Stomach (tissue), 9 donors: Measurements from ENCODE around the gene ZNF850. TPM values are rescaled to one million over a fixed set of nuclear protein-coding genes. Genes with fewer than 3 reads are reported as not detected.
A peak's percentile ranks its signal among the peaks of the same experiment; 100 is the strongest.
"Not testable (repeated sequence)": the region's sequence is repeated elsewhere in the genome, so short reads cannot be mapped to it uniquely, and the experiment has no call there.

Experiments used
- DNase-seq, 2 donors: peaks; one replicate each; pipeline versions ENCODE4 v3.0.0 to v3.0.0-alpha.2; 2013 to 2019
- H3K27ac ChIP-seq, 5 donors: fragments of 200-600 bp in 4 of 5; sonication (generic) in 4 of 5; one replicate each; pipeline ENCODE4 v1.5.1; 2013 to 2019; ENCODE audit warnings: mild to moderate bottlenecking in 1 of 5, moderate library complexity in 1 of 5
- H3K27me3 ChIP-seq, 3 donors: fragments of 200-600 bp; sonication (generic); one replicate each; pipeline ENCODE4 v1.5.1; 2017 to 2019; ENCODE audit warnings: mixed run types in 1 of 3
- H3K36me3 ChIP-seq, 4 donors: fragments of 200-600 bp; sonication (generic); 1 replicate in 3 of 4; 2 replicates in 1 of 4; pipeline ENCODE4 v1.5.1; 2016 to 2019
- H3K4me1 ChIP-seq, 4 donors: fragments of 200-600 bp; sonication (generic); one replicate each; pipeline ENCODE4 v1.5.1; 2016 to 2019
- H3K4me3 ChIP-seq, 4 donors: fragments of 200-600 bp; sonication (generic) in 3 of 4; one replicate each; pipeline ENCODE4 v1.5.1; 2016 to 2019; ENCODE audit warnings: mild to moderate bottlenecking in 1 of 4
- H3K9me3 ChIP-seq, 4 donors: fragments of 200-600 bp; sonication (generic); one replicate each; pipeline ENCODE4 v1.5.1; 2016 to 2019
- CTCF ChIP-seq, 7 experiments: fragments of 450-650 bp in 4 of 7; fragments of 200-600 bp in 3 of 7; sonication (generic) in 3 of 7; IDR thresholded peaks; one replicate each; pipeline ENCODE4 v1.5.1; 2016 to 2019; ENCODE audit warnings: antibody characterized with exemption in 7 of 7, control low read depth in 2 of 7, mild to moderate bottlenecking in 1 of 7
- EP300 ChIP-seq: sonication (generic); formaldehyde crosslinking; IDR thresholded peaks from one replicate; pipeline ENCODE4 v1.6.1; 2017; ENCODE audit warnings: antibody characterized with exemption
- POLR2A ChIP-seq, 4 donors: fragments of 450-650 bp; IDR thresholded peaks; one replicate each; pipeline ENCODE4 v1.6.1; 2016; ENCODE audit warnings: antibody characterized with exemption in 4 of 4, control low read depth in 2 of 4, mild to moderate bottlenecking in 1 of 4, moderate library complexity in 1 of 4
- POLR2AphosphoS5 ChIP-seq, 3 donors: sonication (generic); formaldehyde crosslinking; IDR thresholded peaks; one replicate each; pipeline ENCODE4 v1.6.1; 2016; ENCODE audit warnings: antibody characterized with exemption in 3 of 3
- WGBS, 5 donors: extraction: QIAGEN DNeasy Blood & Tissue Kit in 3 of 5; methylation state at CpG; one replicate each; pipeline versions ENCODE4 v1.1.5 to v1.1.7; 2013 to 2018; 5-methylcytosine and 5-hydroxymethylcytosine counted together
- intact Hi-C: fragments of 100-400 bp; cut with DNase I; formaldehyde crosslinking; loops from one replicate; pipeline ENCODE4 v1.15.1; 2023; ENCODE audit warnings: low total_unique reads
- polyA plus RNA-seq, 3 donors: library from polyadenylated mRNA; stranded (reverse); fragments of 200-250 nt; gene quantifications; one replicate each; pipeline ENCODE4 v1.2.3, GENCODE V29; 2013
- total RNA-seq, 5 donors: library from RNA; depleted of rRNA; stranded (reverse); fragments of >200 nt; gene quantifications; one replicate each; pipeline versions ENCODE4 v1.1.0 to v1.2.3, GENCODE V29; 2014 to 2016
- donor health status: healthy with polysubstance abuse.
- donor health status: Bipolar disorder and iron deficiency.
- donor health status: healthy.

ZNF850 gene
- total and polyA plus RNA-seq, 8 donors: 0.15 to 10.1 (median 0.89) TPM; not detected in 1

DNA sequence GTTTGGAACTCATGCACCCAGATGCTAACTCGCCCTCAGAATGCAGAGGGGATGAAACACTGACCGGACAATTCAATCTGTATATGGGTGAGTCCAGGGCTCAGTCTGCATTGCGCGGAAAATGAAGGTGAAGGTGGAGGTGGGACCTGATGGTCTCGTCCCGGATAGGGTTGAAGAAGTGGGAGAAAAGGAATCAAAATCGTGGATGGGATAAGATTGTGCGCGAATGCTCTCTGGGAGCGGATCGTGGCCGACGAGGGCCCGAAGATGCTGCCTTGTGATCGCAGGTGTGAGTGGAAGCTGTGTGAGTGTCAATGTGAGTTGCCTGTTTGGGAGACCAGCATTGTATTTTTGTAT is 594 bp upstream of the ZNF850 start:
- peaks cover 0 to 23% (median 19%) of the 10 kb centered on the region in 4 donors for H3K4me1 ChIP-seq
- DNase-seq: no peak
- peak overlapping the region; percentile 54 to 93 (median 71) for H3K4me3 ChIP-seq
- TF ChIP-seq EP300: no peak
- no peak for TF ChIP-seq CTCF (IDR thresholded peaks at IDR 0.05)
- TF ChIP-seq POLR2AphosphoS5 (IDR thresholded peaks at IDR 0.05): no peak
- no peak for TF ChIP-seq POLR2A (IDR thresholded peaks at IDR 0.05)
- H3K27ac ChIP-seq: peak overlapping the region in 4 of 5 donors; percentile 68 to 89 (median 82)
- peaks cover 13 to 67% (median 47%) of the 10 kb centered on the region in 4 donors for H3K9me3 ChIP-seq
- 3 to 7% (median 6%) methylated on average over 15 of the region's 15 CpGs for WGBS, 5 donors
- intact Hi-C loops: loop anchor here (10.0 kb wide), 1 partner anchor 62 kb away; the partner anchor contains the start of gene ZNF790
- H3K27me3 ChIP-seq: peaks cover 0 to 6% (median 0%) of the 10 kb centered on the region in 3 donors
- H3K36me3 ChIP-seq: peaks cover 0 to 14% (median 0%) of the 10 kb centered on the region in 4 donors

GRCh38 chr19:36771261-36772231 is 1.1 kb downstream of the ZNF850 start:
- H3K27ac ChIP-seq: peak overlapping the region; percentile 68 to 89 (median 88)
- peaks cover 0 to 23% (median 19%) of the 10 kb centered on the region in 4 donors for H3K4me1 ChIP-seq
- TF ChIP-seq EP300 (no peak), POLR2AphosphoS5 (IDR thresholded peaks at IDR 0.05) (peak in 1 of 3 donors; percentile 24), POLR2A (IDR thresholded peaks at IDR 0.05) (no peak)
- H3K4me3 ChIP-seq: peak overlapping the region; percentile 54 to 93 (median 71)
- intact Hi-C loops: loop anchor here (10.0 kb wide), 1 partner anchor 63 kb away; the partner anchor contains the start of gene ZNF790
- WGBS, 5 donors: 1 to 3% (median 2%) methylated on average over 29 of the region's 29 CpGs
- peaks cover 19 to 66% (median 48%) of the 10 kb centered on the region in 4 donors for H3K9me3 ChIP-seq
- H3K27me3 ChIP-seq: peaks cover 0 to 6% (median 0%) of the 10 kb centered on the region in 3 donors
- peak; percentile 62 to 94 for DNase-seq
- H3K36me3 ChIP-seq: peaks cover 0 to 22% (median 2%) of the 10 kb centered on the region in 4 donors

DNA sequence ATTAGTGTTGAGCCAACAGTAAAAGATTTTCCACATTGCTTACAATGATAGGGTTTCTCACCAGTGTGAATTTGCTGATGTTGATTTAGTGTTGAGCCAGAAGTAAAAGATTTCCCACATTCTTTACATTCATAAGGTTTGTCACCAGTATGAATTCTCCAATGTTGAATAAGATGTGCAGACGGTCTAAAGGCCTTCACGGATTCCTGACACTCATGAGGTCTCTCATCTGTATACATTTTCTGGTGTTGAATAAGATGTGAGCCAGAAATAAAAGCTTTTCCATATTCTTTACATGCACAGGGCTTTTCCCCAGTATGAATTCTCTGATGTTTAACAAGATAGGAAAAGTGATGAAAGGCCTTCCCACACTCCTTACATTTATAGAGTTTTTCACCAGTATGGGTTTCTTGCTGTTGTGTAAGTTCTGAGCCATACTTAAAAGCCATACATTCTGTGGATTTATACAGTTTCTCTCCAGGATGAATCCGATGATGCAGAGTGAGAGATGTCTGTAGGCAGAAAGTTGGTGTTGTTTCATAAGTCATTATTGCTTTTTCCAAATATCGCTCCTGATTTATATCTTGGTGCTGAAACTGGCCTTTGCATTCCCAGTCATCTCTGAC is 22.4 kb downstream of the ZNF850 start:
- no peak overlapping the region for H3K4me3 ChIP-seq
- no peak for TF ChIP-seq POLR2A (IDR thresholded peaks at IDR 0.05)
- TF ChIP-seq CTCF (IDR thresholded peaks at IDR 0.05): no peak
- no peak for TF ChIP-seq EP300
- no peak for TF ChIP-seq POLR2AphosphoS5 (IDR thresholded peaks at IDR 0.05)
- 97 to 99% (median 98%) methylated on average over 4 of the region's 4 CpGs for WGBS, 5 donors
- H3K36me3 ChIP-seq: peaks cover 33 to 100% (median 95%) of the 10 kb centered on the region in 4 donors
- DNase-seq: no peak
- H3K4me1 ChIP-seq: no peaks in the 10 kb centered on the region
- no peak overlapping the region for H3K27ac ChIP-seq
- intact Hi-C loops: no loop called here
- no peaks in the 10 kb centered on the region for H3K27me3 ChIP-seq
- peaks cover 84 to 100% (median 98%) of the 10 kb centered on the region in 4 donors for H3K9me3 ChIP-seq

DNA sequence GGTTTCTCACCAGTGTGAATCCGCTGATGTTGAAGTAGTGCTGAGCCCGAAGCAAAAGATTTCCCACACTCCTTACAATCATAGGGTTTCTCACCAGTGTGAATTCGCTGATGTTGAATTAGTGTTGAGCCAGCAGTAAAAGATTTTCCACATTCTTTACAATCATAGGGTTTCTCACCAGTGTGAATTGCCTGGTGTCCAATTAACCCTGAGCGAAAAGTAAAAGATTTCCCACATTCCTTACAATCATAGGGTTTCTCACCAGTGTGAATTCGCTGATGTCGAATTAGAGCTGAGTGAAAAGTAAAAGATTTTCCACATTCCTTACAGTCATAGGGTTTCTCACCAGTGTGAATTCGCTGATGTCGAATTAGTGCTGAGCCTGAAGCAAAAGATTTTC is 23.0 kb downstream of the ZNF850 start:
- H3K4me1 ChIP-seq, H3K4me3 ChIP-seq, H3K27ac ChIP-seq, DNase-seq, intact Hi-C loops, H3K27me3 ChIP-seq: not testable (repeated sequence)
- Histone ChIP-seq H3K36me3 (peaks cover 27 to 100% (median 93%) of the 10 kb centered on the region in 4 donors), H3K9me3 (peaks cover 79 to 100% (median 98%) of the 10 kb centered on the region in 4 donors)
- WGBS, 5 donors: 94 to 98% (median 97%) methylated on average over 8 of the region's 8 CpGs
